Activated T-cell treated with anti-CD3 and anti-CD28 coated beads for 24 hours (primary cell): ENCODE results near the gene ZFHX2.

Experiments
- DNase-seq: peaks from one replicate; pipeline ENCODE4 v3.0.0-alpha.2; 2020; ENCODE audit warnings: low read depth

The ZFHX2 gene

DNA sequence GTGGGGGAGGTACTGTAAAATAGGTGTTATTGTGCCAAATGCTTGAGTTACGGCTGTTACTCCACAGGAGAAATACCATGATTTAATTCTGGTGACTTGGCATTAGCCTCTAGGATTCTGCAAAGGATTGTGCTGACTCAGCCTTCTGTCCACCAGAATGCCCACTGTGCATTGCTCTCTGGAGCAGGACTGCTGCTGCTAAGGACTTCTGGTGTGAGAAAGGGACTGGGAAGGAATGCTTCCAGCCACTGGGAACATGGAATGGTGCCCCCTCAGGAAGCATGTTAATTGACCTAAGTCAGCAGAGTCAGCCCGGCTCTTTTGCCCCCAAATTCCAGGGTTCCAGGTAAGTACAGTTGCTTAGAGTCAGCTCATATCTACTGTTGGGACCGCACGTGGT, 32.9 kb downstream of the ZFHX2 start:
- no peak for DNase-seq

DNA sequence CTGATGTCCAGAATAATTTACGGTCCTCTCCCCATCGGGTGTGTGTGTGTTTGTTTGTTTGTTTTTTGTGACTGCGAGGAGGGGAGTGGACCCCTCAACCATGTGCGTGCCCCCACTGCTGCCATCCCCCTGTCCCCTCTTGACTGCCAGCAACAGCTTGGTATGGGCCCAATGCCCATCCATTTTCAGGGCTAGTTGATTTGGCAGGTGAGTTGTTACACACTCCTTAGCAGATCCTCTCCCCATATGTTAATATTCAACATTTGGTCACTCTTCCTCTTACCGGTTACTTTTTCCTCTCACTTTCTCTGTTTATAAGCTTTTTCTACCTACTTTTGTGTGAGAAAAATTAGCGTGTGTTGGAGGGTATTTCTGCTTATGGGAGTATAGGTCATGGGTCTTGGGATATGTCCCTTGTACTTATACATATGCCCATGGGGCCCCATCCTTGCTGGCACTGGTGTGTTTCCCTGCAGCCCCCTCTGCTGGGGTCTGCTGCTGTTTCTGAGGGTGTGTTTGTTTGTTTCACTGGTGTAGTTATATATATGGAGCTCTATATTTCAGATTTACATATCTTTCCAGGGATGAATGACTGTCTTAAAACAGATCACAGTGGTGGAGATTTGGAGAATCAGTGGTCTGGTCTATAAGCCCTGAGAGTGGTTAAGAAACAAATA, 33.8 kb downstream of the ZFHX2 start:
- DNase-seq = no peak

DNA sequence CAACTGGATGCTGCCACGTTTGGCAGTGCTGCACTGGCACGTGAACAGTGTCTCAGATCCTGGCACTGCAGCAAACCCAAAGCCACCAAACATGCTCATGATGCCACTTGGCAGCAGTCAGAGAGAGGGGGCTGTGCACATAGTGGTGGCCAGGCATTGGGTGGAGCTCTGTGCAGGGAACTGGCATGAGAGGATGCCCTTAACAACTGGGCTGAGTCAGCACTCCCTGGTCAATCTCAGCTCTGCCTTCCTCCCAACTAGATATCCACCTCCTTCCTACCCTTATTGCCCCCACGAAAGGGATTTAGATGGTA, 37.0 kb downstream of the ZFHX2 start:
- no peak for DNase-seq

DNA sequence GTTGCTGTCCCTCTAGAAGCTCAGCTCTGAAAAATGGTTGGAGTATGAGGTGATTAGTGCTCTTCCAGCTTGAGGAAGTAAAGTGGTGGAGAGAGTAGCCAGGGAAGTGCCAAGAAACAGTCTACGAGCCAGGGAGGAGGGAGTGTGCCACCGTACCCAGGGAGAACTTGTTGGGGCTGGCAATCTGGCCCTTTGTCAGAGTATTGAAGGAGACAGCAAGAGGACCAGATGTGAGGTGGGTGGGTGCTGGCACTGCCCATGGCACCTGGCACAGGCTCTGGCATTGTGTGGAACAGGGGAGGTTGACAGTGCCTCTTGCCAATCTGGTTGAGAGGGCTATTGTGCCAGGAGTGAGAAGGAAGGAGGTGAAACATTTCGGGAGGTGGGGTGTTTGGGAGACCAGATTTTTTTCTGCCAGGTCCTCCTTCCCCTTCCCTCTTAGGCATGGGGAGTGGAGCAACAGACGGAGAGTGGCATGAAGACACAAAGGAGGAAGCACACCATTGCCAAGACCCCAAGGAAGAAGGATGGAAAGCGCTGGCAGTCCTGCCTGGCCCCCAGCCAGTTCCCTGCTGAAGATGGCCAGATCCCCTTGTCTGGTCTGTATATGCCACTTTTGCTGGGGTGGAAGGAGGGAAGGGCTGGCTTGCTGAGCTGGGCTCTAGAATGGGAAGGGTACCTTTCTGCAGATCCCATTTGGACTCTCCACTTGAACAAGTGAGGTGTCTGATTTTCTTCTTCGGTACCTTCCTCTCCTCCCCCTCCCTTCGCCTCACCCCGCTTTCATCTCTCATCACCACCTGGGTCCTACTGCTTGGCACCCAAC, 37.5 kb downstream of the ZFHX2 start:
- DNase-seq = no peak

DNA sequence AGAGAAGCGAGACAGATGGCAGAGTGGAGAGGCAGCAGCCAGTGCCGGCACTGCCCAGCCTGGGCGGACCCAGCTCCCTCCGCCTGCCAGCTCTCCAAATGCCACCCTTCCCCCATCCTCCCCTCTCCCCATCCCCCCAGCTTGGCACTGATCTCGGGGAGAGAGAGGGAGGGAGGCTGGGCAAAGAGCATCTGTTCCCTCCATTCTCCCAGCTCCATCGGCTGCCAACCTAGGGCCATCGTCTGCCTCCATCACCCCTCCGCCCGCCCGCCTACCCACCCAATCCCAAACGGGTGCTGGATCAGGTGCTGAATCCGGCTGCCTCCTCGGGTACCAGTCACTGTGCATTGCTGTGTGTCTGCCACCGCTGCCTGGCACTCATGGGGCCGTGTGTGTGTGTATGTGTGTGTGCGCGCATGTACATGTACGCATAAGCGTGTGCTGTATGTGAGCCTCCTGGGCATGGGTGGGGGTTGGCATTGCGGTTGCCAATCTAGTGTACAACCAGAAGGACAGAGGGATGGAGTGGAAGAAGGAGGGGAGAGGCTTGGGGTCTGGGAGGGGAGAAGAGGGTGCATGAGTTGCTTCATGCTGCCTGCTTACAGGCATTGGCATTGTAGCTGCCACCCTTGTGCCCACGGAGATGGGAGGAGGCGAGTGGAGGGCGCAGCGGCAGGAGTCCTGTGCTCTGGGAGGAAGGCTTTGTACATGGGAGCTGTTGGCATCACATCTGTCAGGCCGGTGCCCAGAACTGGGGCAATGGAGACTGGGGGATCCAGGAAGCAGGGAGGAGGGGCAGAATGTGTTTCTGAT, 38.4 kb downstream of the ZFHX2 start:
- DNase-seq = no peak

DNA sequence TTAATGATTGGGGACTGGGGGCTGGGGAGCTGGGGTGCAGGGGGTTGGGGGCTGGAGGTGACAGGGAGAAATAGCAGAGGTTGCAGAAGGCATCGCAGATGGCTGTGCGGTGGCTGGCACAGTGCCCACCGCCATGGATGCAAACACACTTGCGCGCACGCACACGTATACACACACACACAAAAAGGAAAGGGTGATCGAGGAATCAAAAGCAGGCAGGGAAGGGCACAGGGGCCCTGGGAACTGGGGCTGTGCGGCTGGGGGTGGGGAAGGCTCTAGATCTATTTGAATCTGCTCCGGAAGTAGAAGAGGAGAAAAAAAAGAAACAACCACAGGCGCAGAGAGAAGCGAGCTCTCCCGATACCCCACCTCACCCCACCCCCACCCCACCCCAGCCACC, 39.4 kb downstream of the ZFHX2 start:
- DNase-seq = no peak

DNA sequence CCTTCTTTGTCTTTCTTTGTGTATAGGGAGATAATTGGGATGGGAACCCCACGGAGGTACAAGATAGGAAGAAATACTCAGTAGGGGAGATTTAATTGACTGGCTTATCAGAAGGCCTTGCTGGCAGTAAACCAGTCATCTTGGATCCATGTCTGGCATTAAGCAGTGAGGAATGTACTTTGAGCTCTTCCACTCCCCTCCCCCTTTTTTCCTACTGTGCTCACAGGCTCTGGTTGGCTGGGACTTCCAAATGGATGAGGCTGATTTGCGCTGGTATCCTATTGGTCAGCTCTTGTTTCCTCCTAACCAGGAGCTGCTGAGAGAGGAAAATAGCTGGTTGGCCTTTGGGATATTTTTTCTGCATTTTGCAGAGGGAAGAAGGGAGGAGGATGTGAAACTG, 57.3 kb downstream of the ZFHX2 start:
- no peak for DNase-seq

DNA sequence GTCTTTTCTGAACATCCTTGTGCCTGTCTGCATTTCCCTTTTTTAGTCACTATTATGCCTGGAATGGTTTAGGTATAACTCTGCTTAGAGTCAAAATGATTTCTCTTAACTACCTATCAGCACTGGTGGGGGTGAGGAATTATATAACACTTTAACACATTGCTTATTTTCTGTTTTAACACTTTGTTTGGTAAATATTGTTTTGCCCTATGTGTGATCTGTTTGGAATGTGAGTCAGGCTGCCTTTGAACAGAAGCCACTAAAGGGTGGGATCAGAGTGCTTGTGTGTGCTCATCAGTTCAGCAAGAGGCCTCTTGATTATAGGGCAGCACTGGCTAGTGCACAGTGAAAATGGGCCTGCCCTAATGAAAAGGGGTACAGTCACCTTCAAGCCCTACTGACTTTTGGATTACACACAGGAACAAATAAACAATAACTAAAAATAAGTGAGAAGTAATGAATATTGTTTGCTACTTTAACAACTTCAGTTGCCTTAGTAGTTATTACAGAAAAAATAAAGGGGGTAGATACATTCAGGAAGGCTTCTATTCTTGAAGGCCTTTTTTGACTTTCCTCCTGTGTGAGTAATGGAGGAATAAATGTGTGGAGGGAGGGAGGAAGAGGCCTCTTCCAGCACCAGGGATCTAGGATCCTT, 58.8 kb downstream of the ZFHX2 start:
- no peak for DNase-seq

DNA sequence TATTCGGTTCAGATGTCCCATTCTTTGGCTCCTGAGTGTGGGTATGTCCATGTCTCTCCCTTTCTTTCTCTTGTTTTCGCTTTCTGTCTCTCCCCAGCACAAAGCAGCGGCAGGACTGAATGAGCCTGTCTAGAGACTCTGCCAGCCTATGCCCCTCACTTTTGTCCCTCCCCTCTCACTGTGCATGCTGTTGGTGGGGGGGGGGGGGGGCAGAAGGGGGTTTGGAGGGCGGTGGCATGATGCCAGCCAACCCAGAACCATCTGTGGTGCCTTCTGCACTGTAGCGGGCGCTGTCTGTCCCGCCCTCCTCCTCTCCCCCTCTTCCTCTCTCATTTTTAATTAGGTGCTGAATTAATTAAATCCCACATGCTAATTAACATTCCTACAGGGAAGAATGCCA, 64.3 kb downstream of the ZFHX2 start:
- DNase-seq = no peak

DNA sequence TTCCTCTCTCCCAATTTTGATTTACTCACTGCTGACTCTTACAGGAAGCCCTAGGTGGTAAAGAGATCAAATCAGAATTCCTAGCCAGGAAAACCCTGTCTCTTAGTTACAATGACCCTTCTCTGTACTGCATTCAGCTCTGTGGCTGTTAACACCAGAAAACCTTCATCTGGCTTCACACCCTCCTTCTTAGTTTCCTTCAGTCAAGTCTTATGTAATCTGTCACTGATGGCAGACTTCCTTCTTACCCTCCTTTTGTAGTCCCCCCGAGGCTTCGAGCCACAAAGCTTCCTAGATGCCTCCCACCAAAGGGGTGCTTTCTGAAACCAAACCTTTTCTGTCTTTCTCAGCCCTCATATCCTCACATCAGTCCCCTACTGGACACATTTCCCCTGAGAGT, 65.5 kb downstream of the ZFHX2 start:
- no peak for DNase-seq

DNA sequence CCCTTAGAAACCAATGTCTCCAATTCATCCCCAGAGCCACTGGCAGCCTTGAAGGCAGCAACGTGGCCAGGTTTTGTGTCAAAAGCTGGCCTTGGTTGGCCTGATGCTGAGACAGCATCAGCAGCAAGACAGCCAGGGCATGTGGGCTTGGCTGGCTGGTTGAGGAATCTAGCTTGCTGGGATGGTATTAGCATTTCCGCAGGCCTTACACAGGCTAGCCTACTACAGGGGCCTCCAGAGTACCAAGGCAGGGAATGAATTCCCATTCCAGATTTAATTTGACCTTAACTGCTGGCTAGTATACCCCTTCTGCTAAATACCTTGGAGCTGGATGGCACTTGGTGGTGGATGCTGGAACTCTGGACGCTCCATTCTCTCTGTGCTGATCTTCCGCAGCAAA, 66.2 kb downstream of the ZFHX2 start:
- no peak for DNase-seq

DNA sequence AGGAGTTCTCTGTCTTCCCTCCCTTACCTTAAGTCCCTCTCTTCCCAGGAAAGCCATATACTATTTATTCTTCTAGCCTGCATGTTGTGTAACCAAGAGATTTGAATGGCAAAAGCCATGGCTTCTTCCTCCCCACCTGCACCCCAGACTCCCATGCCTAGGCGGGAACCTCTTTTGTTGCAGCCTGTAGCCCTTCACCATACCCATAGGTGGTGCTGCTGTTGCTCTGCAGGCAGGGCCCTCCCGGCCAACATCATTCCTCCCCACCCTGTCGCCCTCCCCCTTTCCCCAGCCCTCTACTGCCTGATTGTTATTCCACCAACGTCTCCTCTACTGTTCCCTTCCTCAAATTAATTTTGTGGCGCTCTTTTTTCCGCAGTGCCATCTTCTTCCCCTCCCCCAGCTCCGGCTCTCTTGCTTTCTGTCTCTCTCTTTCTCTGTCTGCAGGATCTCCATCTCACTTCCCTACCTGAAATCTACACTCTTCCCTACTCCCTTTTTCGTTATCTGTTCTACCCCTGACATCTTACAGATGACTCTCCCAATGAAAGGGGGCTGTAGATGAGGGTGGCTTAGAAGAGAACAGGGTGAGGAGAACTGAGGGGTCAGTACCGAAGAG, 68.2 kb downstream of the ZFHX2 start:
- DNase-seq = no peak

DNA sequence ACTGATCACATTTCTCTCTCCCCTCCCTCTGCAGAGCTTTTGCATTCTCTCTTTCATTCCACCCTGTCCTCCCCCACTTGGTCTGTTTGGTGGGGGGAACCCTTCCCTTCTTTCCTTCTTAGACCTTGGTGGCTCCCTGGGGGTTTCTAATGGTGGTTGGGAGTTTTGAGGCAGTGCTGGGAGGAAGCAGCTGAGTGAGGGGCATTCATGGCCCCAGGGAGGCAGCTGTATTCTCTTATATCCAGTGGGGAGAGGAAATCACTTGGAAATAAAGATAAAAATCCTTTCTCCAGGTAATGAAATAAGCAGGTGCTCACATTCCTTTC, 68.8 kb downstream of the ZFHX2 start:
- no peak for DNase-seq

DNA sequence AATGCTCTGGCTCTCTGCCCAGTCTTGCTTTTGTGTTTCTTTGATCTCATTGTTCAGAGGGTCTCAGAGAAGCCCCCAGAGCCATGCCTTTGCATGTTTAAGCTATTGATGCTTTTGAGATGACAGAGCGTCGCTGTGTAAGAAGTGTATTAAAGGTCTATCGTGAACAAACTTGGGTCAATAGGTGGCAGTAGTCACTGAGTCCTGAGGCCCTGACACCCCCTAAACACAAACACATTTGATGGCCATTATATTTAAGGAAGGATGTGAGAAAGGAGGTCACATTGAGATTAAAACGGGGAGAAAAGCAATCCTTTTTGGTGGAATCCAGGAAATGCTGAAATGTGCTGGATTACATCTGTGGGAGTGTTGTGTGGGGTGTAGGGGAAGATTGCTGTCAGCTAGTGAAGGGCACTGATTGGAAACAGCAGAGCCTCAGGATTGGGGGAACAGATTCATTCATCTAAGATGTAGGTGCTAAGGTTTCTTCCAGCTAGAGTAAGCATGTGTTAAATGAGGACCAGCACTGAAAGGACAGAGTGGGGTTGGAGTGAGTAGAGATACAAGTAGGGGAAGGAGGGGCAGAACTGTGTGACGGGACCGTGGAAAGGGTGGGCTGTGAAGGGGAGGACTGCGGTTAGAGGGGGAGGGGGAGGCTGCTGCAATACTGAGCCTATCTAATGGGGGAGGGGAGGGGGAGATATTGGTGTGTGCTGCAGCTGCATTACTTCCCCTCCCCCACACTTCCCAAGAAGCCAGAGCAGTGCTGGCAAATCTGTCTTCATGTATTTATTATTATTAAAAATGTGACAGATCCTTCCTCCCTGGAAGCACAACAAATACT, 69.4 kb downstream of the ZFHX2 start:
- no peak for DNase-seq

DNA sequence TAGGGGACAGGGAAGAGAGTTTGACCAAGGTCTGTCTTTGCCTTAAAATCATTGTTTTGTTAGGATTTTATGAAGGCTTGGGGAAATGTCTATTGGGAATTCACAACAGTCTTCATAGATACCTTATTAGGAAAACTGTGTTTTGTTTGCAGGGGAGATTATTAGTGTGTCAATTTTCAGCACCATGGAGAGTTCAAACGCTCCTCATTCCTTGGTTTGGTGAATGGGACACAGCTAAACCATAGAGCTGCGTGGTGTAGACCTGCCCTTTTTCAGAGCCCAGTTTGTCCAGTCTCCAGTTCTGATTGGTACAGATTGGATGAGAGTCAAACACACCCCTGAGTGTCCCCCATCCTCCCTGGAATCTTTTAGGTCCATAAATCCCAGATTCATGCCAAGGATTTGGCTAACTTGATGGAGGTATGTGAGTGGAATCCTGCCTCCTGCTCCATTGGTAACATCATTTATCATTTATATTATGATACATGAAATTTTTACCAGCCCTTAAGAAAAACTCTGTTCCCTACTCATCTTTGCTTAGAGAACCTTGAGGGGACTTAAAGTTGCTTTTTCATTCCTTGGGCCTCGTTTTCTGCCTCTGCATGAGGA, 70.1 kb downstream of the ZFHX2 start:
- DNase-seq = no peak

DNA sequence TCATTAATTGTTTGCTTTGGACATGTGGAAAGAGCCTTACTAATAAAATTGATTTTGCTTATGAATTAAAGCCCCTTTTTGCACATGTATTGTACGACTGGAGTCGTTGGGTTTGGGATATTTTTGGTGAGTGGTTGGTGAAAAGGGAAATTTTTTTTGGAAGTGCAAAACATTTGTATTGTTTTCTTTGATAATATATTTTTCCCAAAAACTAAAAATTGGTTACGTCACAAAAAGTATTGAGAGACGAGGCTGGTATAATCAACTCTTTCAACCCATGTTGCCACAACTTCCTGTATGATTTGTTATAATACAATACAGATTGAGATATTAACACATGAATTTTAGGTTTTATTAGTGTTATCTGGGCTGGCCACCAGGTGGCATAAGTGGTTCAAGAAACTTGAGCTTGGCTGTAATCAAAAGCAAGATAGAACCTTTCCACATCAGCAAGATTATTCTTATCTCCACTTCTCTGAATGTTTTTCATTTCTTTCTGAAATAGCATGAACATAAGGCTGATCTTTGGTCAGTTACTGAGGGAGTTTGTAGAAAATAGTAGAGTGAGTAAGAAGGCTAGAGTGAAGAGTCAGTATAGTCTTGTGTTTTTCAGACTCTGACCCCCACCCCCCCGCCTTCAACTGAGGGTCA, 73.3 kb downstream of the ZFHX2 start:
- DNase-seq = peak; percentile 24

DNA sequence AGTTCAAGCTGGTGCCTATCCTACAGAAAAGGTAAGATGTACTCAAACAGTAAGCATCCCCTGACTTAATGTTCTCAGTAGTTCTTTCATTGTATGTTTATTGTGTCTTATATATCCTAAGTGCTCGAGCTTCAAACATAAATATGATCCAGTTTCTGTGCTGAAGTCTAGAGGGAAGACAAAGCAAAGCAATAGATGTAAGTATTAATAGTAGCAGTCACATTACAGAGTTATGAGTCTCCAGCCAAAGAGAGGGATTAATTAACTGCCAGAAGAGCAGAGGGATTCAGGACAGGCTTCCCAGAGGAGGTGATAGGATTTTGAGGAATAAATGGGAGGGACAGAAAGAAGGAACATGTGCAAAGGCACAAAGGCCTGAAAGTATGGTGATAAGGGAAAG, 80.6 kb downstream of the ZFHX2 start:
- DNase-seq = no peak
